Caco-2 (cell line): ENCODE measurements around the gene RPL7A. TPM values are rescaled to one million over a fixed set of nuclear protein-coding genes. Genes with fewer than 3 reads are reported as not detected.

Experiments used
- BruUV-seq: library from RNA; stranded (reverse); fragments of 400-500 nt; replicated peaks from 2 replicates; lab custom pipeline; 2021; lab: Mats Ljungman, UMichigan
- CTCF ChIA-PET: fragments of 300-600 bp; sonication (Branson Sonifier 250); formaldehyde crosslinking; loops from one replicate; lab custom pipeline; 2022; ENCODE audit warnings: antibody characterized with exemption; lab: Charles Lee
- POLR2A ChIA-PET: fragments of 300-600 bp; sonication (Branson Sonifier 250); formaldehyde crosslinking; loops from one replicate; lab custom pipeline; 2022; ENCODE audit warnings: antibody characterized with exemption; lab: Charles Lee
- DNase-seq, 2 experiments: peaks; one replicate each; pipeline versions ENCODE4 v3.0.0 to v3.0.0-alpha.2; 2020 to 2022
- H3K27me3 ChIP-seq: replicated peaks from 2 replicates; pipeline ENCODE4 v1.6.0; 2011; ENCODE audit warnings: low read length; ENCODE audit not compliant: control insufficient read depth, insufficient read depth
- H3K36me3 ChIP-seq: 2 replicates; pipeline ENCODE4 v1.5.1; 2011; ENCODE audit warnings: low read length; ENCODE audit not compliant: control insufficient read depth, insufficient read depth
- H3K4me1 ChIP-seq: fragments of 250-450 bp; sonication (Bioruptor Pico); 2 replicates; pipeline ENCODE4 v1.5.1; 2020; ENCODE audit warnings: mild to moderate bottlenecking
- H3K4me3 ChIP-seq: 2 replicates; pipeline ENCODE4 v1.5.1; 2011; ENCODE audit warnings: low read depth, mild to moderate bottlenecking, control low read depth, low read length
- H3K9me3 ChIP-seq: fragments of 250-450 bp; sonication (Bioruptor Pico); 2 replicates; pipeline ENCODE4 v1.5.1; 2020; ENCODE audit warnings: mild to moderate bottlenecking, moderate library complexity
- H3K27ac Mint-ChIP-seq: one replicate; pipeline ENCODE4 v1.8.0; 2022; ENCODE audit warnings: mixed read lengths; ENCODE audit not compliant: unreplicated experiment
- H3K27me3 Mint-ChIP-seq: one replicate; pipeline ENCODE4 v1.8.0; 2022; ENCODE audit warnings: mixed read lengths; ENCODE audit not compliant: insufficient read depth, unreplicated experiment
- H3K36me3 Mint-ChIP-seq: one replicate; pipeline ENCODE4 v1.8.0; 2022; ENCODE audit warnings: mild to moderate bottlenecking, mixed read lengths; ENCODE audit not compliant: insufficient read depth, unreplicated experiment
- H3K4me1 Mint-ChIP-seq: one replicate; pipeline ENCODE4 v1.8.0; 2022; ENCODE audit warnings: low read depth, mixed read lengths; ENCODE audit not compliant: unreplicated experiment
- H3K4me3 Mint-ChIP-seq: one replicate; pipeline ENCODE4 v1.8.0; 2022; ENCODE audit warnings: mild to moderate bottlenecking, moderate library complexity, mixed read lengths; ENCODE audit not compliant: unreplicated experiment
- H3K9me3 Mint-ChIP-seq: one replicate; pipeline ENCODE4 v1.8.0; 2022; ENCODE audit warnings: mixed read lengths; ENCODE audit not compliant: unreplicated experiment
- CTCF ChIP-seq, 2 experiments: fragments of 200-600 bp in 1 of 2; IDR thresholded peaks; 1 replicate in 1 of 2; 2 replicates in 1 of 2; pipeline versions ENCODE4 v1.5.1 to v1.8.0; 2011 to 2022; ENCODE audit warnings: antibody characterized with exemption in 1 of 2, control low read depth in 1 of 2, inconsistent platforms in 1 of 2, low read depth in 1 of 2, low read length in 1 of 2, mild to moderate bottlenecking in 1 of 2, moderate library complexity in 1 of 2; ENCODE audit not compliant: insufficient read depth in 1 of 2, severe bottlenecking in 1 of 2, unreplicated experiment in 1 of 2
- intact Hi-C: fragments of 100-400 bp; cut with micrococcal nuclease; formaldehyde crosslinking; loops from one replicate; pipeline ENCODE4 v1.10.0; 2022; ENCODE audit not compliant: unreplicated experiment
- total RNA-seq: library from RNA; stranded (reverse); gene quantifications from 2 replicates; pipeline ENCODE4 v1.2.3, GENCODE V29; 2022

Gene RPL7A
- total RNA-seq, 1 experiment from 2014 or later, result 1,995 TPM

GRCh38 chr9:133320421-133320881 lies 27.6 kb upstream of the RPL7A start:
- DNase-seq, result no peak
- H3K9me3 Mint-ChIP-seq, result peaks cover 16% of the 10 kb centered on the region
- Histone ChIP-seq H3K27me3 (no peaks in the 10 kb centered on the region), H3K9me3 (peaks cover 12% of the 10 kb centered on the region; the same call in 1 of the 2 replicates), H3K36me3 (no peaks in the 10 kb centered on the region), H3K4me1 (no peaks in the 10 kb centered on the region), H3K4me3 (no peak overlapping the region)
- intact Hi-C loops, result no loop called here
- no peaks in the 10 kb centered on the region for H3K36me3 Mint-ChIP-seq
- ChIA-PET POLR2A (no interaction called here), CTCF (interaction anchor here (1.7 kb wide), 1 partner anchor 134 kb away, joined by 24 read pairs; no protein-coding TSS in a partner anchor)
- no peaks in the 10 kb centered on the region for H3K4me1 Mint-ChIP-seq
- no peaks in the 10 kb centered on the region for H3K27me3 Mint-ChIP-seq
- no peak overlapping the region for H3K27ac Mint-ChIP-seq
- BruUV-seq, result no TSS peak
- peak in 1 of 2 experiments; percentile 13 for TF ChIP-seq CTCF (IDR thresholded peaks at IDR 0.05; ENCODE audit: insufficient read depth in 1 of 2, low read depth in 1 of 2, low read length in 1 of 2, severe bottlenecking in 1 of 2, unreplicated experiment in 1 of 2)
- no peak overlapping the region for H3K4me3 Mint-ChIP-seq

- BruUV-seq, result no TSS peak
Observed at GRCh38 chr9:133321411-133321935, 26.5 kb upstream of the RPL7A start.

GRCh38 chr9:133322701-133323100 lies 25.3 kb upstream of the RPL7A start:
- intact Hi-C loops, result no loop called here
- no peak overlapping the region for H3K4me3 ChIP-seq

More at GRCh38 chr9:133321411-133321935, 26.5 kb upstream of the RPL7A start:
- POLR2A ChIA-PET, result no interaction called here
- no peak overlapping the region for H3K27ac Mint-ChIP-seq
- peaks cover 10% of the 10 kb centered on the region for H3K9me3 Mint-ChIP-seq
- Histone ChIP-seq H3K4me3 (no peak overlapping the region), H3K27me3 (no peaks in the 10 kb centered on the region), H3K4me1 (no peaks in the 10 kb centered on the region), H3K36me3 (no peaks in the 10 kb centered on the region), H3K9me3 (peaks cover 12% of the 10 kb centered on the region; the same call in 1 of the 2 replicates)
- no peaks in the 10 kb centered on the region for H3K4me1 Mint-ChIP-seq
- intact Hi-C loops, result no loop called here
- no peak for TF ChIP-seq CTCF (IDR thresholded peaks at IDR 0.05; ENCODE audit: insufficient read depth in 1 of 2, low read depth in 1 of 2, low read length in 1 of 2, severe bottlenecking in 1 of 2, unreplicated experiment in 1 of 2)
- H3K36me3 Mint-ChIP-seq, result no peaks in the 10 kb centered on the region
- no peaks in the 10 kb centered on the region for H3K27me3 Mint-ChIP-seq
- DNase-seq, result no peak
- CTCF ChIA-PET, result no interaction called here
- H3K4me3 Mint-ChIP-seq, result no peak overlapping the region

More at GRCh38 chr9:133322701-133323100, 25.3 kb upstream of the RPL7A start:
- Histone ChIP-seq H3K36me3 (no peaks in the 10 kb centered on the region), H3K4me1 (no peaks in the 10 kb centered on the region), H3K9me3 (peaks cover 12% of the 10 kb centered on the region; the same call in 1 of the 2 replicates), H3K27me3 (no peaks in the 10 kb centered on the region)
- ChIA-PET POLR2A (no interaction called here), CTCF (no interaction called here)
- no peak for TF ChIP-seq CTCF (IDR thresholded peaks at IDR 0.05; ENCODE audit: insufficient read depth in 1 of 2, low read depth in 1 of 2, low read length in 1 of 2, severe bottlenecking in 1 of 2, unreplicated experiment in 1 of 2)
- no TSS peak for BruUV-seq
- Mint-ChIP-seq H3K27me3 (no peaks in the 10 kb centered on the region), H3K36me3 (no peaks in the 10 kb centered on the region), H3K9me3 (peaks cover 10% of the 10 kb centered on the region), H3K27ac (no peak overlapping the region), H3K4me3 (no peak overlapping the region), H3K4me1 (no peaks in the 10 kb centered on the region)
- no peak for DNase-seq
